C4-2B (cell line): ENCODE measurements around the gene PARVB.

Source experiments
- ZFX ChIP-seq: fragments of 450-650 bp; IDR thresholded peaks from 2 replicates; pipeline ENCODE4 v1.6.1; 2017
- TF ChIP-seq, protein P1 (sequence below): fragments of 450-650 bp; conservative IDR thresholded peaks from 2 replicates; pipeline ENCODE4 v1.5.1; 2017; ENCODE audit warnings: mild to moderate bottlenecking

DNA sequence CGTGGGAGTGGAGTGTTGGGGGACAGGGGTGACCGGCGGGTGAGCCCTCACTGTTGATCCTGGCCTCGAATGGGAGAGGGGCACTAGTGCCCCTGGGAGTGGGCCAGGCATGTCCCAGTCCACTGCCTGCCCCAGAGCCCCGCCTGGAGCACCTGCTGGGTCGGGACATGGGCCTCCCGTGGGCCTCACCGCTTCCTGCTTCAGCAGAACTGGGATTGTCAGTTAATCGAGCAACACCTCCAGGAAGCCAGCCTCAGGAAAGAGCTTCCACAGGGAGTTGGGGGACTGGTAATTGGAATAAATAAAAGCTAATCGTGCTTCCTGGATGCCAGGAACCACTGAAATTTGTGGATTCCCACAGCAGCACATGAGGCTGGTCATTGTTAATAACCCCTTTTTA, 43.8 kb downstream of the PARVB start:
- TF ChIP-seq, protein P1, sequence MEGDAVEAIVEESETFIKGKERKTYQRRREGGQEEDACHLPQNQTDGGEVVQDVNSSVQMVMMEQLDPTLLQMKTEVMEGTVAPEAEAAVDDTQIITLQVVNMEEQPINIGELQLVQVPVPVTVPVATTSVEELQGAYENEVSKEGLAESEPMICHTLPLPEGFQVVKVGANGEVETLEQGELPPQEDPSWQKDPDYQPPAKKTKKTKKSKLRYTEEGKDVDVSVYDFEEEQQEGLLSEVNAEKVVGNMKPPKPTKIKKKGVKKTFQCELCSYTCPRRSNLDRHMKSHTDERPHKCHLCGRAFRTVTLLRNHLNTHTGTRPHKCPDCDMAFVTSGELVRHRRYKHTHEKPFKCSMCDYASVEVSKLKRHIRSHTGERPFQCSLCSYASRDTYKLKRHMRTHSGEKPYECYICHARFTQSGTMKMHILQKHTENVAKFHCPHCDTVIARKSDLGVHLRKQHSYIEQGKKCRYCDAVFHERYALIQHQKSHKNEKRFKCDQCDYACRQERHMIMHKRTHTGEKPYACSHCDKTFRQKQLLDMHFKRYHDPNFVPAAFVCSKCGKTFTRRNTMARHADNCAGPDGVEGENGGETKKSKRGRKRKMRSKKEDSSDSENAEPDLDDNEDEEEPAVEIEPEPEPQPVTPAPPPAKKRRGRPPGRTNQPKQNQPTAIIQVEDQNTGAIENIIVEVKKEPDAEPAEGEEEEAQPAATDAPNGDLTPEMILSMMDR = no peak
- TF ChIP-seq ZFX = no peak
